ENCODE measurements around the gene NRG2. TPM values are rescaled to one million over a fixed set of nuclear protein-coding genes. Genes with fewer than 3 reads are reported as not detected.

The NRG2 gene
- total RNA-seq = 1 to 10 TPM; 1.1 to 3.6 (median 1.8) TPM
- polyA plus RNA-seq = 1.4 TPM
- long read RNA-seq, donor 1, partial matches to known transcripts = 0 of 2 reads
- long read RNA-seq, donor 1, other reads (novel, unspliced or antisense) = 1 of 2 reads
- long read RNA-seq, donor 2, partial matches to known transcripts = 0 of 2 reads
- long read RNA-seq, donor 2, other reads (novel, unspliced or antisense) = 1 of 2 reads
- long read RNA-seq, donor 3, partial matches to known transcripts = 0 of 1 reads
- long read RNA-seq, donor 3, other reads (novel, unspliced or antisense) = 1 of 1 reads
- long read RNA-seq, donor 4, partial matches to known transcripts = 0 of 2 reads
- long read RNA-seq, donor 4, other reads (novel, unspliced or antisense) = 2 of 2 reads

DNA sequence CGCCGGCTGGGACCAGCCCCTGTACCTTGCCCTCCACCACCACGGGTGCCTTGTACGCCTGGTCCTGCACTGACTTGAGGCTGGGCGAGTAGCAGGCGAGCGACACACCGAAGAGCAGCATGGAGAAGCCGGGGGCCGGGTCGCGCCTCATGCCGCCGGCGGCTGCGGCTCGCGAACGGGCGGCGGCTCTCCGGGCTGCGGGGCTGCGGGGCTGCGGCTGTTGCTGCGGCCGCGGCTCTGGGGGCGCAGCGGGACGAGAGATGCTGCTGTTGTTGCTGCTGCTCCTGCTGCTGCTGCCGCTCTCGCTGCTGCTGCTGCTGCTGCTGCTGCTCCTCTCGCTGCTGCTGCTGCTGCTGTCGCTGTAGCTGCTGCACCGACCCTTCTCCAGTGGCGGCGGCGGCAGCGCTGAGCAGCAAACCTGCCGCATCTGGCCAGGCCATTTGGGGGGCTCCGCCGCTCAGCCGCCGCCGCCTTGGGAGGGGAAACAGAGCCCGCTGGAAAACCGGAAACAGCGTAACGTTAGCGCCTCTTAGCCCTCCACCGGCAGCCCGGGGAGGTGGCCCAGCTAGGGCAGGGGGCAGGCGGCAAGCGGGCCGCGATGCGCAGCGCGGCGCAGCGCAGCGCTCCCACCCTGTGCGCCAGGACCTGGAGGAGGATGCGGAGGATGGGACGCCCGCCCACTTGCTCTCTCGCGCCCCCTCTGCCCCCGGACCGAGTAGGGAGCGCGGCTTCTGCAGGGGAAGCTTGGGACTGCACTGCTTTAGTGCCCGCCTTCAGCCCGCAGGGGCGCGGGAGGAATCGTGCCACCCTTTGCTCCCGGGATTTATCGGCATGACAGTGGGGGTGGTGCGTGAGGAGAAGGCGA is at the start of gene NRG2:
NRG2 (minus strand) TSS at position 657 of the 865 bp plus-strand sequence.
- intact Hi-C loops (cut with DNase I) = no loop called here
- Histone ChIP-seq H3K4me3 (ENCODE audit: low read length) (peak within 1 kb of the TSS; percentile 56), H3K27me3 (ENCODE audit: control insufficient read depth, insufficient read depth) (no peaks in the 10 kb centered on the region), H3K9me3 (ENCODE audit: control insufficient read depth, low read length) (no peaks in the 10 kb centered on the region), H3K4me1 (ENCODE audit: control insufficient read depth, insufficient read depth, low read length) (no peaks in the 10 kb centered on the region), H3K27ac (ENCODE audit: low read length) (peak within 1 kb of the TSS; percentile 39)
- peak; percentile 74 to 91 (median 89) for DNase-seq
- under 1% methylated on average over 82 of the region's 82 CpGs for WGBS
- ATAC-seq = peak; percentile 88 to 91

DNA sequence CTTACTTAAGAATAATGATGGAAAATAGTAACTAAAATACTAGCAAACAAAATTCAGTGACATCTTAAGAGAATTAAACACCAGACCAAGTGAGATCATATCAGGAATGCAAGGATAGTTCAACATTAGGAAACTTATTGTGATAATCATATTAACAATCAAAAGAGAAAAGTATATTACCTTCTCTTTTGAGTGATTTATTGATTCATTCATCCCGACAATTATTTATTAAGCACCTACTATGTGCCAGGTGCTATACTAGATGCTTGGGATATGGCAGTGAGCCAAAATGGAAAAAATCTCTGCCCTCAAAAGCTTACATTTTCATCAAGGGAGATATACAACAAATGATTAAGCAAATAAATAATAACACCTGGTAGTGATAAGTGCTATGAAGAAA is 47.2 kb upstream of the NRG2 start:
- WGBS = 89% methylated on average over 1 of the region's 1 CpG
- H3K9me3 ChIP-seq (ENCODE audit: control insufficient read depth, low read length) = no peaks in the 10 kb centered on the region

DNA sequence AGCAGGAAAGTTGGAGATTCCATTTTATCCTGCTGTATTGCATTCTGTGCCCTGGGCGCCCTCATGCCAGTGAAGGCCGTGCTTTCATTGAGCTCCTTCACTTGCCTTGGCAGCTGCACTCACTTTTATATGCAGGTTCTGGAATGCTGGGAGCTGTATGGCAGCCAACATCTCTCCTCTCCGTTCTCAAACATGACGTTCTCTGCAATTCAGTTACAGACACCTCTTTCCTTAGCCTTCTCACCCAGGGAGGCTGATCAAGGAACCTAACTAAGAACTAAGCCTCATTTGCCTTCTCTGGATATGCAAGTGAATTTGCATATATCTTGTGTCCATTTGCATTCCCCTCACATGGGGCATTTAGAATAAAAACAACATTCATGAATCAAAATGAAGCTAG is 41.4 kb upstream of the NRG2 start:
- ATAC-seq (peak; percentile 62 to 64), DNase-seq (peak in 2 of 3 donors; percentile 15 to 43)
- Histone ChIP-seq H3K27ac (ENCODE audit: low read length) (no peak overlapping the region), H3K27me3 (ENCODE audit: control insufficient read depth, insufficient read depth) (no peaks in the 10 kb centered on the region), H3K4me1 (ENCODE audit: control insufficient read depth, insufficient read depth, low read length) (no peaks in the 10 kb centered on the region), H3K4me3 (ENCODE audit: low read length) (no peak overlapping the region), H3K9me3 (ENCODE audit: control insufficient read depth, low read length) (no peaks in the 10 kb centered on the region)
- WGBS = 32% methylated on average over 4 of the region's 4 CpGs
- intact Hi-C loops (cut with DNase I) = loop anchor here in 1 of 4 donors (5.0 kb wide), 1 partner anchor 58 kb away; no protein-coding TSS in a partner anchor

More for the DNA sequence above, 47.2 kb upstream of the NRG2 start:
- H3K27ac ChIP-seq (ENCODE audit: low read length) = no peak overlapping the region
- intact Hi-C loops (cut with DNase I) = no loop called here
- ATAC-seq (no peak), DNase-seq (no peak)
- H3K4me3 ChIP-seq (ENCODE audit: low read length) = no peak overlapping the region
- H3K4me1 ChIP-seq (ENCODE audit: control insufficient read depth, insufficient read depth, low read length) = no peaks in the 10 kb centered on the region
- H3K27me3 ChIP-seq (ENCODE audit: control insufficient read depth, insufficient read depth) = no peaks in the 10 kb centered on the region

DNA sequence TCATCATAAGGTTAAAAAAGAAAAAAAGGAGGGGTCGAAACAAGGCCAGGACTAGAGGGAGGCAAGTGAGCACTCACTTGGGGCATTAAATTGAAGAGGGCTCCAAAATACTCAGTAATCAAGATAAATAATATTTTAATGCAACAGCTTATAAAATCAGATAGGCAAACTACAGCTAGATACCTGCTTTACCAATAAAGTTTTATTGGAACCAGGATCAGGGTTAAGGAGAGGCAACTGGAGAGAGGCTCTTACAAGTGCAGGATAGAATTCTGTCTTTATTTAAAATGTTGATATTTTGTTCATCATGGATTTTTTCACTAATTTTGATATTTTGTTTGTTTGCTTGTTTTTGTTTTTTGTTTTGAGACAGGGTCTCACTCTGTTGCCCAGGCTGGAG is 40.6 kb upstream of the NRG2 start:
- Histone ChIP-seq H3K4me3 (ENCODE audit: low read length) (no peak overlapping the region), H3K27ac (ENCODE audit: low read length) (no peak overlapping the region), H3K27me3 (ENCODE audit: control insufficient read depth, insufficient read depth) (no peaks in the 10 kb centered on the region), H3K9me3 (ENCODE audit: control insufficient read depth, low read length) (no peaks in the 10 kb centered on the region), H3K4me1 (ENCODE audit: control insufficient read depth, insufficient read depth, low read length) (no peaks in the 10 kb centered on the region)
- no peak for ATAC-seq
- intact Hi-C loops (cut with DNase I) = loop anchor here in 1 of 4 donors (5.0 kb wide), 1 partner anchor 59 kb away; no protein-coding TSS in a partner anchor
- DNase-seq = no peak
- 89% methylated on average over 1 of the region's 1 CpG for WGBS

DNA sequence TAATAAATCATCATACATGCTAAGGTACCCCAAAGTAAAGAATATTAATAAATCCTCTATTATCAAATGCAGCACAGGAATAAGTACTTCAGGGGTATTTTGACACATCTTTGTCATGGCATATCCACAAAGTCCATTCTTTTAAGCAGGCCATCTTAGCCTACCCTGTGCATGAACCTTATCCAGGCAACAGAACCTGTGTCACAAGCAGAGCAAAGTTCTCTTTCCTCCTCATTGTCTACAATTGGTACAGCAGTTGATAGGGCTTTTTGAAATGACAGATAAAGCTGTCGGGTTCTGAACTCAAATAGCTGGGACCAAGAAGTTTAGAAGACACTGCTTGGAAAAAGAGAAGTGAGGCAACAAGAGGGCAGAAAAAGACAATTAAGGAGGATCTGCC is 40.0 kb upstream of the NRG2 start:
- ATAC-seq (no peak), DNase-seq (no peak)
- Histone ChIP-seq H3K9me3 (ENCODE audit: control insufficient read depth, low read length) (no peaks in the 10 kb centered on the region), H3K27me3 (ENCODE audit: control insufficient read depth, insufficient read depth) (no peaks in the 10 kb centered on the region), H3K4me1 (ENCODE audit: control insufficient read depth, insufficient read depth, low read length) (no peaks in the 10 kb centered on the region), H3K27ac (ENCODE audit: low read length) (no peak overlapping the region), H3K4me3 (ENCODE audit: low read length) (no peak overlapping the region)
- 56% methylated on average over 1 of the region's 1 CpG for WGBS
- intact Hi-C loops (cut with DNase I) = loop anchor here in 1 of 4 donors (5.0 kb wide), 1 partner anchor 59 kb away; no protein-coding TSS in a partner anchor

DNA sequence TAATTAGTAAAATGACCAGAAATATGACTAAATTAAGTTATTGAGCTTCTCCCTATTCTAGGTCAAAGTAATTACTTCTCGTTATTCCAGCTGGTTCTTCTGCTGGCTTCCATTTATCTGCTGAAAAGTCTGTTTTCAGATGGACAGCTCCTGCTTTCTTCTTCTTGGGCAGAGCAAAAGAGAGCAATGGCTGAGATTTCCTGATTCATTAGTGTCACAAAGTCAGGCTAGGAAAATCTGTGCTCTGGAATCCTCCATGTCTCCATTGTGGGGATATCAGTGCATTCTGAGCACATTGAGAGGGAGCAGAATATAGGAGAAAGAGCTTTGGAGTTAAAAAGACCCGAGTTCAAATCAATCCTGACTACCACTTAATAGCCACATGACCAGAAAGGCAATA is 33.7 kb upstream of the NRG2 start:
- DNase-seq (no peak), ATAC-seq (no peak)
- intact Hi-C loops (cut with DNase I) = loop anchor here in 1 of 4 donors (5.0 kb wide), 1 partner anchor 71 kb away; no protein-coding TSS in a partner anchor
- WGBS = 57% methylated on average over 2 of the region's 2 CpGs
- no peak overlapping the region for H3K27ac ChIP-seq (ENCODE audit: low read length)
- H3K4me3 ChIP-seq (ENCODE audit: low read length) = no peak overlapping the region
- no peaks in the 10 kb centered on the region for H3K9me3 ChIP-seq (ENCODE audit: control insufficient read depth, low read length)
- H3K4me1 ChIP-seq (ENCODE audit: control insufficient read depth, insufficient read depth, low read length) = no peaks in the 10 kb centered on the region
- H3K27me3 ChIP-seq (ENCODE audit: control insufficient read depth, insufficient read depth) = no peaks in the 10 kb centered on the region

DNA sequence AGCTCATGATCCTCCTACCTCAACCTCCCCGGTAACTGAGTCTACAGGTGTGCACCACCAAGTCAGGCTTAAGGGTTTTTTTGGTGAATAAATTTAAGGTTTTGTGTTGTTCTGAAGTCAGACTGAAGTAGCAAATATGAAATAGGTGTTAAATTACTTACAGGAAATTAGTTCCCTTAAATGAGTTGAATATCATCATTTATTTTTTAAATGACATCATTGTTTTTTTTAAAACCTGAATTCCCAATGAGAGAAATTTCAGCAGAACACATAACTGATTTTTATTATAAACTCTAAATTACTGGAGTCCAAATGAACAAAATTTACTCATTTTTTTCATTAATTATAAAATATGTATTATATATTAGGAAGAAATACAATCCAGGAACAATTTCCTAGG is 33.0 kb upstream of the NRG2 start:
- H3K4me1 ChIP-seq (ENCODE audit: control insufficient read depth, insufficient read depth, low read length) = no peaks in the 10 kb centered on the region
- H3K9me3 ChIP-seq (ENCODE audit: control insufficient read depth, low read length) = no peaks in the 10 kb centered on the region
- DNase-seq (no peak), ATAC-seq (no peak)
- intact Hi-C loops (cut with DNase I) = loop anchor here in 1 of 4 donors (5.0 kb wide), 1 partner anchor 71 kb away; no protein-coding TSS in a partner anchor
- H3K27me3 ChIP-seq (ENCODE audit: control insufficient read depth, insufficient read depth) = no peaks in the 10 kb centered on the region
- no peak overlapping the region for H3K27ac ChIP-seq (ENCODE audit: low read length)
- H3K4me3 ChIP-seq (ENCODE audit: low read length) = no peak overlapping the region
- WGBS = 96% methylated on average over 1 of the region's 1 CpG

DNA sequence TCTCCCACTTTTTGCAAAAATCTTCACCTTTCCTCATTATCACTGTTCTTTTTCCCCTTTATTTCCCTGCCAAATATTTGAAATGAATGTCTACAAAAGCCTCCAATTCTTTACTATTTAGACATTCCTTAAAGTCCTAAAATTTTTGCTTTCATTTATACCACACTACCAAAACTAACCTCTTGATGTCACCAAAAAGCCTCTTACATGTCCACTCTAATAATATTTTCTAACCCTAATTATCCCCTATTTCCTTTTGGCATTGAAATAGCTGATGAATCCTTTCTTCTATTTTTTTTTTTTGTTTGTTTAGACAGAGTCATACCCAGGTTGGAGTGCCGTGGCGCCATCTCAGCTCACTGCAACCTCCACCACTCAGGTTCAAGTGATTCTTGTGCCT is 32.3 kb upstream of the NRG2 start:
- Histone ChIP-seq H3K4me1 (ENCODE audit: control insufficient read depth, insufficient read depth, low read length) (no peaks in the 10 kb centered on the region), H3K27ac (ENCODE audit: low read length) (no peak overlapping the region), H3K9me3 (ENCODE audit: control insufficient read depth, low read length) (no peaks in the 10 kb centered on the region), H3K27me3 (ENCODE audit: control insufficient read depth, insufficient read depth) (no peaks in the 10 kb centered on the region), H3K4me3 (ENCODE audit: low read length) (no peak overlapping the region)
- intact Hi-C loops (cut with DNase I) = loop anchor here in 1 of 4 donors (5.0 kb wide), 1 partner anchor 72 kb away; no protein-coding TSS in a partner anchor
- DNase-seq (peak in 1 of 3 donors; percentile 21), ATAC-seq (no peak)
- WGBS = 51% methylated on average over 2 of the region's 2 CpGs

DNA sequence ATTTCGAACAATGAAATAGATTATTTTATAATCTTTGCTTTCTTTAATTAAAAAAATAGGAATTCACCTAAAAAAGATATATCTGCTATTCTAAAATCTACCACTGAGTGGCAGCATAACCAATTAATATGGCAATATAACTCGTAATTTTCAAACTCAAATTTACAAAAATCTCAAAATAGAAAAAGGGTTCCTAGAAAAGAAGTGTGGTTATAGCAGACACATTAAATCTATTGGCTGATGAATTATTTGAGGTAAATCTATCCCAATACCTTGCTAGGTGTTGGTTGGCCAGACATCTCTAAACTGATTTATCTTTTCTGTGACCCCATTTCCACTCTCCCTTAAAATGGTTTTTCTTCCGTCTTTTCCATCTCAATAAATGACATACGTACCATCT is 30.2 kb upstream of the NRG2 start:
- intact Hi-C loops (cut with DNase I) = loop anchor here in 3 of 4 donors (2.0 to 5.0 kb wide), 2 partner anchors 84 kb away; no protein-coding TSS in a partner anchor
- H3K27me3 ChIP-seq (ENCODE audit: control insufficient read depth, insufficient read depth) = no peaks in the 10 kb centered on the region
- no peak overlapping the region for H3K27ac ChIP-seq (ENCODE audit: low read length)
- DNase-seq (no peak), ATAC-seq (no peak)
- no peaks in the 10 kb centered on the region for H3K4me1 ChIP-seq (ENCODE audit: control insufficient read depth, insufficient read depth, low read length)
- H3K9me3 ChIP-seq (ENCODE audit: control insufficient read depth, low read length) = no peaks in the 10 kb centered on the region
- H3K4me3 ChIP-seq (ENCODE audit: low read length) = no peak overlapping the region
- WGBS = 10% methylated on average over 4 of the region's 4 CpGs

DNA sequence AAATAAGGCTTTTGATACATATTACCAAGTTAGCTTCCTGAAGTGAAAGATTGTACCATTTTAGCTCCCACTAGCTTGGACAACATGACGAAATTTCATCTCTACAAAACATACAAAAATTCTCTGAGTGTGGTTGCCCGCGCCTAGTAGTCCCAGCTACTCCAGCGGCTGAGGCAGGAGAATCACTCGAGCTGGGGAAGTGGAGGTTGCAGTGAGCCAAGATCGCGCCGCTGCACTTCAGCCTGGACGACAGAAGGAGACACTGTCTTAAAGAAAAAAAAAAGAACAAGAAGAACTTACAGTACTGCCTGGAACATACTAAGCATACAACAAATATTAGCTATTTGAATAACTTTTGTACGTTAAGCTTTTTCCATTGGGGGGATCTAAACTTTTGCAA is 29.7 kb upstream of the NRG2 start:
- H3K27me3 ChIP-seq (ENCODE audit: control insufficient read depth, insufficient read depth) = no peaks in the 10 kb centered on the region
- intact Hi-C loops (cut with DNase I) = loop anchor here in 3 of 4 donors (2.0 to 5.0 kb wide), 2 partner anchors 84 kb away; no protein-coding TSS in a partner anchor
- 42% methylated on average over 10 of the region's 10 CpGs for WGBS
- DNase-seq = peak; percentile 14 to 62 (median 44)
- no peaks in the 10 kb centered on the region for H3K4me1 ChIP-seq (ENCODE audit: control insufficient read depth, insufficient read depth, low read length)
- no peaks in the 10 kb centered on the region for H3K9me3 ChIP-seq (ENCODE audit: control insufficient read depth, low read length)
- H3K4me3 ChIP-seq (ENCODE audit: low read length) = no peak overlapping the region
- H3K27ac ChIP-seq (ENCODE audit: low read length) = no peak overlapping the region
- no peak for ATAC-seq

DNA sequence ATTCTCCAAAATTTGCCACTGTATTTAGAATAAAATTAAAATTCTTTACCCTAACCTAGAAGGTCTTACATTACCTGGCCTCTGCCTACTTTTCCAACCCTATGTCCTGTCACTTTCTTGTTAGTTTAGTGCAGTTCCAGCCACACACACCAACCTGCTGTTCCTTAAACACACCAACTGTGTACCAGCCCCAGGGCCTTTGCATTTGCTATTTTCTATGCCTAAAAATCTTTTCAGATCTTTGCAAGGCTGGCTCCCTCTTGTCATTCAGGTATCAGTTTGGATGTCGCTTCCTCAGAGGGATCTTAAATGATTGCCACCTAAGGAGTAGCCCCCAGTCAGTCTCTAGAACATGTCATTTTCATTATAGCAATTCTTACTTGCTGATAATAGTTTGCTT is 17.7 kb upstream of the NRG2 start:
- WGBS = 89% methylated on average over 1 of the region's 1 CpG
- intact Hi-C loops (cut with DNase I) = no loop called here
- DNase-seq = no peak
- Histone ChIP-seq H3K4me3 (ENCODE audit: low read length) (no peak overlapping the region), H3K4me1 (ENCODE audit: control insufficient read depth, insufficient read depth, low read length) (no peaks in the 10 kb centered on the region), H3K27me3 (ENCODE audit: control insufficient read depth, insufficient read depth) (no peaks in the 10 kb centered on the region), H3K27ac (ENCODE audit: low read length) (no peak overlapping the region), H3K9me3 (ENCODE audit: control insufficient read depth, low read length) (no peaks in the 10 kb centered on the region)
- ATAC-seq = no peak
